Endometrium (tissue), 2 donors: ENCODE results near the gene NLRP7.
"Not testable (repeated sequence)": the region's sequence is repeated elsewhere in the genome, so short reads cannot be mapped to it uniquely, and the experiment has no call there.

Source experiments
- FAIRE-seq: peaks from 2 replicates; lab custom pipeline; 2012; peaks lifted over from hg19 to GRCh38; lab: Jason Lieb, UNC
- donor health status: control.
- donor health status: control.

NLRP7 gene

GRCh38 chr19:54919646-54920563 lies 27.4 kb downstream of the NLRP7 start:
- FAIRE-seq: not testable (repeated sequence)

- no peak for FAIRE-seq
Observed at GRCh38 chr19:54918499-54918898, 28.8 kb downstream of the NLRP7 start.

GRCh38 chr19:54916822-54917221 lies 30.5 kb downstream of the NLRP7 start:
- no peak for FAIRE-seq

- FAIRE-seq: not testable (repeated sequence)
Observed at GRCh38 chr19:54907899-54908298, 39.4 kb downstream of the NLRP7 start.

GRCh38 chr19:54906819-54907218 lies 40.5 kb downstream of the NLRP7 start:
- no peak for FAIRE-seq

- FAIRE-seq: no peak
Observed at GRCh38 chr19:54905803-54906511, 41.4 kb downstream of the NLRP7 start, which contains the start of gene NCR1. TSS of gene NCR1 (plus strand) at chr19:54906148. CDS start at chr19:54906188, 40 bp downstream.

GRCh38 chr19:54905421-54905802 lies 41.9 kb downstream of the NLRP7 start:
- FAIRE-seq: no peak

- FAIRE-seq: not testable (repeated sequence)
Observed at GRCh38 chr19:54904261-54904660, 43.1 kb downstream of the NLRP7 start.

GRCh38 chr19:54903303-54903702 lies 44.0 kb downstream of the NLRP7 start:
- FAIRE-seq: no peak

GRCh38 chr19:54902061-54902460 lies 45.3 kb downstream of the NLRP7 start:
- no peak for FAIRE-seq

- not testable (repeated sequence) for FAIRE-seq
Observed at GRCh38 chr19:54901153-54901552, 46.2 kb downstream of the NLRP7 start.

GRCh38 chr19:54899646-54900045 lies 47.7 kb downstream of the NLRP7 start:
- FAIRE-seq: not testable (repeated sequence)

GRCh38 chr19:54898685-54899084 lies 48.6 kb downstream of the NLRP7 start:
- not testable (repeated sequence) for FAIRE-seq

- FAIRE-seq: no peak
Observed at GRCh38 chr19:54896036-54896435, 51.3 kb downstream of the NLRP7 start.

- FAIRE-seq: not testable (repeated sequence)
Observed at GRCh38 chr19:54894106-54894505, 53.2 kb downstream of the NLRP7 start.

GRCh38 chr19:54893406-54893805 lies 53.9 kb downstream of the NLRP7 start:
- no peak for FAIRE-seq

- no peak for FAIRE-seq
Observed at GRCh38 chr19:54889566-54889965, 57.8 kb downstream of the NLRP7 start.

GRCh38 chr19:54888239-54888638 lies 59.1 kb downstream of the NLRP7 start:
- no peak for FAIRE-seq

GRCh38 chr19:54883228-54883627 lies 64.1 kb downstream of the NLRP7 start:
- FAIRE-seq: no peak

- no peak for FAIRE-seq
Observed at GRCh38 chr19:54882758-54883157, 64.6 kb downstream of the NLRP7 start.

GRCh38 chr19:54881884-54882283 lies 65.4 kb downstream of the NLRP7 start:
- FAIRE-seq: no peak

GRCh38 chr19:54877471-54877870 lies 69.9 kb downstream of the NLRP7 start:
- no peak for FAIRE-seq

GRCh38 chr19:54875506-54875905 lies 71.8 kb downstream of the NLRP7 start:
- FAIRE-seq: no peak
